HepG2 (cell line): Measurements from ENCODE around the gene CHRNA5. TPM values are rescaled to one million over a fixed set of nuclear protein-coding genes. Genes with fewer than 3 reads are reported as not detected.

ENCODE experiments used
- FOXC1 ChIP-seq: sonication (generic); formaldehyde crosslinking; IDR thresholded peaks from 2 replicates; pipeline ENCODE4 v1.8.0; 2022; ENCODE audit warnings: mild to moderate bottlenecking, missing genetic modification reagents, borderline replicate concordance
- GATA4 ChIP-seq: sonication (generic); IDR thresholded peaks from 2 replicates; pipeline ENCODE4 v1.6.1; 2016; ENCODE audit warnings: antibody characterized with exemption, low read depth, borderline replicate concordance
- GLI4 ChIP-seq: sonication (generic); formaldehyde crosslinking; IDR thresholded peaks from 2 replicates; pipeline ENCODE4 v1.5.1; 2020; ENCODE audit warnings: missing genetic modification reagents, mild to moderate bottlenecking, moderate library complexity, borderline replicate concordance
- HBP1 ChIP-seq: IDR thresholded peaks from 2 replicates; pipeline ENCODE4 v1.6.1; 2016; ENCODE audit warnings: low read depth, control low read depth
- HNF1B ChIP-seq: sonication (generic); formaldehyde crosslinking; IDR thresholded peaks from 2 replicates; pipeline ENCODE4 v1.5.1; 2020; ENCODE audit warnings: mild to moderate bottlenecking, moderate library complexity, missing genetic modification reagents
- KLF16 ChIP-seq, 2 experiments: sonication (generic) in 1 of 2; formaldehyde crosslinking in 1 of 2; IDR thresholded peaks; 2 replicates each; pipeline versions ENCODE4 v1.6.1 to v1.8.0; 2016 to 2023; ENCODE audit warnings: missing genetic modification reagents in 2 of 2, missing compliant biosample characterization in 1 of 2
- MIER2 ChIP-seq: IDR thresholded peaks from 2 replicates; pipeline ENCODE4 v1.6.1; 2016; ENCODE audit warnings: missing biosample characterization, missing genetic modification reagents
- MXD3 ChIP-seq: IDR thresholded peaks from 2 replicates; pipeline ENCODE4 v1.6.1; 2016; ENCODE audit warnings: mild to moderate bottlenecking, missing biosample characterization, missing genetic modification reagents
- RCOR2 ChIP-seq: IDR thresholded peaks from 2 replicates; pipeline ENCODE4 v1.6.1; 2016; ENCODE audit warnings: missing biosample characterization, missing genetic modification reagents
- RFX3 ChIP-seq: IDR thresholded peaks from 2 replicates; pipeline ENCODE4 v1.6.1; 2016; ENCODE audit warnings: missing biosample characterization, missing genetic modification reagents
- TRIM22 ChIP-seq: fragments of 450-650 bp; IDR thresholded peaks from 2 replicates; pipeline ENCODE4 v1.6.1; 2017
- ZBTB10 ChIP-seq: sonication (generic); formaldehyde crosslinking; IDR thresholded peaks from 2 replicates; pipeline ENCODE4 v1.4.0; 2020; ENCODE audit warnings: missing genetic modification reagents, borderline replicate concordance
- ZBTB7B ChIP-seq: sonication (generic); formaldehyde crosslinking; IDR thresholded peaks from 2 replicates; pipeline ENCODE4 v1.4.0; 2020; ENCODE audit warnings: missing genetic modification reagents
- ZNF337 ChIP-seq: sonication (generic); formaldehyde crosslinking; IDR thresholded peaks from 2 replicates; pipeline ENCODE4 v1.5.1; 2020; ENCODE audit warnings: missing genetic modification reagents, low read depth, mild to moderate bottlenecking, borderline replicate concordance
- ZNF441 ChIP-seq: sonication (generic); formaldehyde crosslinking; IDR thresholded peaks from 2 replicates; pipeline ENCODE4 v1.7.0; 2021; ENCODE audit warnings: missing genetic modification reagents, borderline replicate concordance
- ZNF710 ChIP-seq: sonication (generic); formaldehyde crosslinking; IDR thresholded peaks from 2 replicates; pipeline ENCODE4 v1.5.0; 2020; ENCODE audit warnings: mild to moderate bottlenecking, missing genetic modification reagents, borderline replicate concordance
- ZNF788 ChIP-seq: sonication (generic); formaldehyde crosslinking; IDR thresholded peaks from 2 replicates; pipeline ENCODE4 v1.5.0; 2020; ENCODE audit warnings: mild to moderate bottlenecking, missing genetic modification reagents, borderline replicate concordance
- ZNF816 ChIP-seq: sonication (generic); formaldehyde crosslinking; IDR thresholded peaks from 2 replicates; pipeline ENCODE4 v1.8.0; 2022; ENCODE audit warnings: missing genetic modification reagents, mild to moderate bottlenecking, borderline replicate concordance
- polyA plus RNA-seq, 8 experiments: library from polyadenylated mRNA; depleted of rRNA in 3 of 8; stranded (reverse) in 7 of 8; unstranded in 1 of 8; fragments of >200 nt; fragmentation: Illumina TruSeq in 4 of 8; extraction: Trizol in 4 of 8; gene quantifications; 2 replicates each; pipeline versions ENCODE4 v1.2.1 to v1.2.3, GENCODE V29; 2011 to 2016; ENCODE audit warnings: low read depth in 4 of 8, missing spikeins in 1 of 8, mixed read lengths in 1 of 8; ENCODE audit not compliant: insufficient read depth in 1 of 8
- total RNA-seq, 5 experiments: library from RNA; depleted of rRNA; stranded (reverse); fragments of >200 nt; fragmentation: Illumina TruSeq; extraction: Trizol; gene quantifications; 2 replicates each; pipeline ENCODE4 v1.2.3, GENCODE V29; 2016; ENCODE audit warnings: low read depth in 1 of 5

CHRNA5 gene
- total and polyA plus RNA-seq, 2 of the 13 experiments (the other 11 are each of a cell fraction or from before 2014, with no cell fraction given), result 3.7 to 10.5 TPM

GRCh38 chr15:78540141-78540870 lies 25.0 kb upstream of the CHRNA5 start, which contains the start of gene PSMA4 (continued):
- peak; percentile 28; the same call in 1 of the 2 replicates for TF ChIP-seq GATA4
- TF ChIP-seq FOXC1, result peak; percentile 58; the same call in 1 of the 2 replicates
- 0 out of 2 replicates have a peak, but pooled peaks have one; percentile 79 for TF ChIP-seq GLI4 (CRISPR knock-in tag)
- TF ChIP-seq ZBTB10 (CRISPR knock-in tag), result peak; percentile 70
- TF ChIP-seq MIER2 (CRISPR knock-in tag), result no peak
- TF ChIP-seq HNF1B (CRISPR knock-in tag), result peak; percentile 70
- TF ChIP-seq MXD3 (CRISPR knock-in tag), result peak; percentile 66; the same call in 1 of the 2 replicates
- peak; percentile 70; the same call in 1 of the 2 replicates for TF ChIP-seq ZNF788 (CRISPR knock-in tag)
- peak in 1 of 2 experiments; percentile 27; a peak in 1 of 4 replicates for TF ChIP-seq KLF16 (CRISPR knock-in tag; IDR thresholded peaks at IDR 0.05)
- TF ChIP-seq TRIM22, result no peak
- TF ChIP-seq ZBTB7B (CRISPR knock-in tag), result peak; percentile 87
- no peak for TF ChIP-seq ZNF337 (CRISPR knock-in tag)
- peak; percentile 65; the same call in 1 of the 2 replicates for TF ChIP-seq ZNF710
- TF ChIP-seq ZNF441 (CRISPR knock-in tag), result peak; percentile 65; the same call in 1 of the 2 replicates
- TF ChIP-seq HBP1, result peak; percentile 42; the same call in 1 of the 2 replicates
- TF ChIP-seq RCOR2 (CRISPR knock-in tag), result no peak
- TF ChIP-seq RFX3 (CRISPR knock-in tag), result no peak
- TF ChIP-seq ZNF816 (CRISPR knock-in tag), result peak; percentile 83; the same call in 1 of the 2 replicates
